GM18519 (cell line): ENCODE data around the gene XIRP1.
A peak's percentile ranks its signal among the peaks of the same experiment; 100 is the strongest.

Experiments
- ATAC-seq: cut with Tn5 transposase; IDR thresholded peaks from one replicate; pipeline ENCODE4 v1.9.1; 2021; ENCODE audit warnings: mild to moderate bottlenecking, moderate library complexity; ENCODE audit not compliant: unreplicated experiment, low FRiP score

XIRP1 gene

DNA sequence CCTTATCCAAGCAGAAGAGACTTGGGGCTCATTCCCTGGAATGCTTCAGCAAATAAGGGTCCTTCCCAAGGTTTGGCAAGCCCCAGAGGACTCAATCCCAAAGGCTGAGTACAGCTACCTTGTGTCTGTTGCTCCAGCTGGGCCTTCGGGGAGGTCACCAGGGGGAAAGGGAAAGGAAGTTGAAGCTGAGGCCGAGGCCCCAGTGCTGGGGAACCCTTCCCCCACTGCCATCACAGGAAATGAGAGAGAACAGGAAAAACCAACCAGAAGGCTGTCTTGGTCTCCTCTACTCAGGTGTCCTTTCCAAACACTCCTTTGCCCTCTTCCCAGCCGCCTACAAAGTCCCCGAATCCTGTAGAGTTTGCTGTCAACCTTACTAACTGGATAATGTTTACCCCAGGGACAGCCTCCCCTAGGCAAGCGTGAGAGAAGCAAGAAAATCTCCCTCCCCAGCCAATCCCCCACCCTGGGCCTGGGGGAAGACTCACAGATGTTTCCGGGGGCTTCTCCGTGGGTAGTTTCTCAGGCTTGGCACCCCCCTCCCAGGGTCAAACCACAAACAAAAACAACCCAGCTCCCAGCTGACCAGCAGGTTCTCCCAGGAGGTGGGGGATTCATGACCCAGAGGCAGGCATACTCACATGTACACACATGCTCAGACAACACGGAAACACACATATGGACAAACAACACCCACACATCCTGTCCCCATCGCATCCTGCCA lies 44.5 kb downstream of the XIRP1 start:
- ATAC-seq = peak; percentile 24

DNA sequence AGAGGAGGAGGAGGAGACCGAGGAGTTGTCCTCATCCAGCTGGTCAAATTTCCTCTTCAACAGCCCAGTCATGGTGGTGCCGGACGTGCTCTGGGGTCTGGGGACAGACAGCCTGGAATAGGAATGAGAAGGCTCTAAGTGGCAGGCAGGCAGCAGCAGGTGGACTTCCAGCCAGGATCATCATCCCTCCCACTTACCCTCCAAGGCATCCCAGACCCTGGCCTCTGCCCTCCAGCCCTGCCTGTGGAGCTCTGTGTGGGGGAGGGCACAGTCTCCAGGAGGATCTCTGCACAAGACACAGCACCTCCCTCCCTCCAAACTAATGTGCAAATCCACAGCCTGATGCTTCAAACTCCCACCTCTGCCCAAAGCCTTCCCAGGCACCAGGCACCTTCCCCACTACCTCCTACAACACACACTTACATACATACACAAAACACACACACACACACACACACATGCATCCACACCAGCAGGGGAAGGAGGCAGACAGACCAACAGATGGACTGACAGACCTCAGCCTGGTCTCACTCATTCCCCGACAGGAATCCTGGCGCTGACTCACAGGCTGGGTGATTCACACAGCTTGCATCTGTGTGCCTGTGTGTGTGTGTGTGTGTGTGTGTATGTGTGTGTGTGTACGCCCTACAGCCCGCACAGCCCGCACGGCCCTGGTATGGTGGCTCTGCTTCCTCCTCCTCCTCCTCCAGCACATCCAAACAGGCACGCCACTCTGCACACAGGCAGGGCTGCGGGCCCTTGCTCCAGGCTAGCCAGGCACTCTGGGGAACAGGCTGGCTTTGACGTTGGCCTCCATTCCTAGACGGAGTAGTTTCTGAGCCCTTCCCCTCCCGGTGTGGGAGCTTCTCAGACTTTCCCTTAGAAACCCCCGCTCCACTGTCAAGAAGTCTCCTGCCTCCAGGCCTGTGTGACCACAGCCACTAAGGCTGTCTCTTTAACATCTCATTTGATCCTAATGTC lies 45.5 kb downstream of the XIRP1 start:
- no peak for ATAC-seq

GRCh38 chr3:39146083-39146501 lies 46.3 kb downstream of the XIRP1 start:
- no peak for ATAC-seq

DNA sequence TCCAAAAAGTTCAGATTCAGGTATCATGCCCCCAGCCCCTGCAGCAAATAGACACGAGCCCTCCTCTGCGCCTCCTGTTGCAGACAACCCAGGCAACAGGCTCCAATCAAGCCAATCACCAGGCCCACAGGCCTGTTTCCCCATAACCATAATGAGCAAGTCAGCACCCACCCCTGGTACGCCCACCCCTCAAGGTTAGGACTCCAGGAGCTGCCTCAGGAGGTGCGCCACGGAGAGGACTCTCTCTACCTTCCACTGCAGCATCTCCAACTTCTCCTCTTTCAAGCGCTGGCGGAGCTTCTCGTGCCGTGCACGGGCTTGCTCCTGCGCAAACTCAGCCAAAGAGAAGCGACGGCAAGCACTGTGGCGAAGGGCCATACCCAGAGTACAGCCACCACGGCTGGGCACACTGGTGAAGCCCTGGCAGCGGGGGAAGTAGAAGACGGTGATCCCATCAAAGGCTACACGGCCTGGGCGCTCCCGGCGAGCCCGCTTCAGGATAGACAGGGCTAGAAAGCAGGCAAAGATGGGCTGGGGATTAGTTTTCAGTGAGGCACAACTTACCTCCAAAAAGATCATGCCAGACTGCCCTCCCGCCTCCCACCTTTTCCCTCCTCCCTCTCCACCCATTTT lies 47.5 kb downstream of the XIRP1 start:
- no peak for ATAC-seq

DNA sequence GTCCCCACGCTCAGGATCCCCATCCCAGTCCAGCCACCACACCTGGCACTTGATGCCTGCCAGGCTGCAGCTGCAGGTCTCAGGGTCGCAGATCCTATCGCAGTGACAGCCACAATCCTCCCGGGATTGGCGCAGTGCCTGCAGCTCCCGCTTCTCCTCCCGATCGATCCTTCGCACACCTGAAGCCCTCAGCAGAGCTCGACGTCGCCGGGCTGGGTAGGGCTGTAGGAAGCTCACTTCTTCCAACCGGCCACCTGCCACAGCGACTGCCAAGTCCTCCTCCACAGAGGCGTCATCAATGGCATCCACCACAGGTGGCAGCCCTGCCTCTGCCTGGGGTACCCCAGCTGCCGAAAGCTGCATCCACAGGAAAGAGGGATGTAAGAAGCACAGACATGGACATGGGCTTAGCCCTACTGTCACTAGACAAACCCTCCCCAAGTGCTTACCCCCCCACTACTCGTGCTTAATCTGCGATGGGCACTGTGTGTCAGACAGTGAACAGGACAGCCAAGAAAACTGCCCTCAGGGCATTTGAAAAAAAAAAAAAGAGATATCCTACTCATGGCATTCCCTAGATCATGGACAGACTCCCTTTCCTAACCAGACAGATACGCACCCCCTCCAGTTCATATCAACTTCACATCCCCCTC lies 48.2 kb downstream of the XIRP1 start:
- ATAC-seq = no peak

DNA sequence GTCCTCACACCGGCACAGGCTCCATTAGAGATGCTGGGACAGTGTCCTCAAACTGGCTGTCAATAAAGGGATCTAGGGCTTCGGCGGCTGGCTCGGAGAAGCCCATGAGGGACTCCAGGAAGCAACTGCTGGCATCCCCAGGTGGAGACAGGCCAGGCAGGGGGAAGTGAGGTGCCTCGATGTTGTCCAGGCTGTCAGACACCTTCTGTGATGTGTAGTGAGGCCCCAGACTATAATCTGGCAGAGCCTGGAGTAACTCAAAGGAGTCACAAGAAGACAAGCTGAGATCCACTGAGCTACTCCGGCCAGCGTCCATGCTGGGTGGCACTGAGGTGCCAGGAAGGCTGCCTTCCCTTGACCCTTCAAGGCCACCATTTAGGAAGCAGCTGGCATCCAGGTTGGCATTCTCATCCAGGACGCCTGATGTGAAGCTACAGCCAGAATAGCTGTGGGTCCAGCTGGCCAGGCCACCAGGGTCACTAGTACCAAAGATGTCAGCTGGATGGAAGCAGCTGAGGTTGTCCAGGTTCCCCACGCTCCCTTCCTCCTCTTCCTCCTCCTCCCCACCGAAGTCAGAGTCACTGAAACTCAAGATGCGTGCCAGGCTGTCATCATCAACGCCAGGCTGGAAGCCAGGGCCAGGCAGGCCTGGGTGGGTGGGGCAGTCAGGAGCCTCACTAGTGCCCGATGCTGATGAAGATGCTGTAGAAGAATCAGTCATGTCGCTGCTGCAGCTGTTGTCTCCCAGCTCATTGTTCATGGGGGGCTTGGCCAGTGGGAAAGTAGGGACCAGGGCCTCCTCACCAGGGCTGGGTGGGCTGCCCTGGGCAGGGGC lies 49.1 kb downstream of the XIRP1 start:
- ATAC-seq = no peak

DNA sequence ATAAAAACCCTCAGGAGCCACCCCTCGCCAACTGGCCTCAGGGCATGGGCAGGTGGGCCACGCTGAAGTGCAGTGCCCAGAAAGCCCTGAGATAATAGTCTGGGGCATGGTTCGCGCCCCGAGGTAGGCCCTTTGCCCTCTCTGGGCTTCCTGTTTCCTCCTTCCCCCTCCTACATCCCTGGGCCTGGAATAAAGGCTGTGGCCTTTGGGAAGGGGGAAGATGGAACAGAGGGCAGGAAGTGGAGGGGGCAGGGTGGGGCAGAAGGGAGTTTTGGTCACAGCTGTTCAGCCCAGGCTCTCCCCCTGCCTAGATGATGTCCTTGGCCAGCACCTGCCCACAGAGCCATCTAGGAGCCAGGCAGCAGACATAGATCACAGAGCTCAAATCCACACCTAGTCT lies 50.3 kb downstream of the XIRP1 start:
- no peak for ATAC-seq

DNA sequence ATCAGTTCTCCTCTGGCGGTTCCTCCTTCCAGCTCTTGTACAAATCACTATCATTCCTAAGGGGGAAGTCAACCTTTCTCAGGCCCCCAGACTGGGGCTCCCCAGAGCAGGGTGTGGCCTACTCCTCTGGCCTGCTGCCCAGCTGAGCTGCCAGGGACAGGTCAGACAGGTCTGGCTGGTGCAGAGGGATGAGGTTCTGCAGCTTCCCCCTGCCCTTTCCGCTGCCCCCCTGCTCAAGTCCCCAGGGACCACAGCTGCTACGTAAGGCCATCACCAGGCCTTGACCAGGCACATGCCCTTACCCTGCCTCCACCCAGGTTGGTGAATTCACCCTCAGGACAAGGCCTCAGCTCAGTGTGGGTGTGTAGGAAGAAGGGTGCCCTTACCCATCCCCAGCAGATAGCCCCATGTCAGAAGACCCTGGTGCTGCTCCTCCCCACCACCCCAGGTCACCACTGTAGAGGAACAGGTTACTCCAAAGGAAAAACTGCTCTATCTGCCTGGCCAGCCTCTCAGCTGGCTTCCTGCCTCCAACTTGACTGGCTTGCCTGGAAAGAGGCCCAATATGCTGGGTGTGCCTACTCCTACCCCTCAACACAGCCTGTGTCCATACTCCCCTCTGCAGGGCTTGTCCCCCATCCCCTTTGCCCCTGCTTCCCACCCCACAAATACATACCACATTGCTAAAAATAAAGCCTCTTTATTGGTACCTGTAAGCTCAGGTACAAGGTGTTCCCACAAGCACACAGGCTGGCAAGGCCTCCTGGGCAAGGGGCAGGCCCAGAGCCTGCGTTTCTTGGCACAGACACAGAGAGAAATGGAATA lies 51.0 kb downstream of the XIRP1 start:
- ATAC-seq = no peak

DNA sequence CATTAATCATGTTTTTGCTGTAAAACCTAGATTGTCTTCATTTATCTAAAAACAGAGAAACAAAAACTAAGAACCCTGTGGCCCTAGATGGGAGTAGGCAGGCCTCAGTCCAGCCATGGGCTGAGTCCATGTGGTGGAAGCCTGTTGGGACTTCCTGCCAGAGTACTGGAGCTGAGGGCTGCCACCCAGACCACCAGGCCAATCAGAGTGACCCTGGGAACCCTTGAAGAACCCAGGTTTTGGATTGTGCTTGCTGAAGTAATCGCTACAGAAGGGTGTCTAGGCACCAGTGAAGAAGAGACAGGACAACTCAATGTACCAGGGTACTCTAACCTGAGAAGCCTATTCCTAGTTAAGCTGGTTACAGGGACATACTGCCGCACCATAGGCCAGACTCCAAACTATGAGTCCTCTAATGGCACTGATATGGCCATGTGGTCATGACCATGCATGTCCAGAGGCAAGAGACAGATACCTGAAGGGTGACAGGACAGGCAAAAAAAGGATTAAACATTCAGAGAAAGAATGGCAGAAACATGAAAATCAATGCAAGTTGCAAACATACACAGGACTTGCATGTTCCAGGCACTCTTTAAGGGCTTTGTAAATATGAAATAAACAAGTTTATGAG lies 51.9 kb downstream of the XIRP1 start:
- no peak for ATAC-seq

DNA sequence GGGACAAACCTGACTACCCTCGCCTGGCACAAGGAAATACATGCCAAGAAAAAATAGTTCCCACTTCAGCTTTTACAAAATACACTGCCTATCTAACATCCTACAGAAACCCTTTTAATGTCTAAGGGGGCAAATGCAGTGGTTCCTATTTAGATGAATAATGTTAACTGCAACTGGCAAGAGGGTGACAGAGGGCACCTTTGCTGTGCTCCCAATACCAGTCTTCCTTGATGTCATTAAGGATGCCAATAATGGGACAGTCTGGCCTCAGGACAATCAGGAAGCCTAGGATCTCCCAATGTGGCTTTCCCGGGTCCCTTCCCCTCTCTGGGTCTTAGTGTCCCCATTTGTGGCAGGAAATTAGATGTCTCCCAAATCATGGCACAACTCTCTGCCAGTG lies 53.0 kb downstream of the XIRP1 start:
- ATAC-seq = no peak

GRCh38 chr3:39138804-39139415 lies 53.5 kb downstream of the XIRP1 start:
- ATAC-seq = no peak

DNA sequence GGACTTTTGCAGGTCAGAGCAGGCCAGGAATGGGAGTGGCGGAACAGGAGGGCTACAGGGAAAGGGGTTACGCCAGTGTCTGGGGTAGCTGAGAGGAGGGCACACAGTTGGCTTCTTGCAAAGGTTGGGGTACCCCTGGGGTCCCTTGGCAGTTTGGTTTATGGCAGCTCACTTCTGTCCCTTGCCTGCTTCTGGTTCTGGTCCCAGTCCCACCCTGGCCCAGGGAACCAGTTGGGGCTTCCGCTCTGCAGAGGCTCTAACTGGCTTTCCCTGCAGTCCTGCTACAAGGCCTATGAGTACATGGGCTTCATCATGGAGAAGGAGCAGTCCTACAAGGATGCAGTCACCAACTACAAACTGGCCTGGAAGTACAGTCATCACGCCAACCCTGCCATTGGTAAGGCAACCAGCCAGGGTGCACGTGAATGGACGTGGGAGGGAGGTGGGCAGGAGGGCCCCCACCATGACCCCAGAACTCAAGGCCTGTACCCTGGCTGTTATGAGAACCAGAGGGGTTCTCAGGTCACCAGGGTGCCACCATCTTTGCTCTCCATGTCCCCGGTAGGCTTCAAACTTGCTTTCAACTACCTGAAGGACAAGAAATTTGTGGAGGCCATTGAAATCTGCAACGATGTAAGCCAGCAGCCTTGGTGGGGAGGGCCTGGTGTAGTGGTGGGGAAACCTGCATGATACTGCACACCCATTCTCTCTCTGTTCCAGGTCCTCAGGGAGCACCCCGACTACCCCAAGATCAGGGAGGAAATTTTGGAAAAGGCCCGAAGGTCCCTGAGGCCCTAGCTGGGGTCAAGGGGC lies 54.2 kb downstream of the XIRP1 start:
- no peak for ATAC-seq

DNA sequence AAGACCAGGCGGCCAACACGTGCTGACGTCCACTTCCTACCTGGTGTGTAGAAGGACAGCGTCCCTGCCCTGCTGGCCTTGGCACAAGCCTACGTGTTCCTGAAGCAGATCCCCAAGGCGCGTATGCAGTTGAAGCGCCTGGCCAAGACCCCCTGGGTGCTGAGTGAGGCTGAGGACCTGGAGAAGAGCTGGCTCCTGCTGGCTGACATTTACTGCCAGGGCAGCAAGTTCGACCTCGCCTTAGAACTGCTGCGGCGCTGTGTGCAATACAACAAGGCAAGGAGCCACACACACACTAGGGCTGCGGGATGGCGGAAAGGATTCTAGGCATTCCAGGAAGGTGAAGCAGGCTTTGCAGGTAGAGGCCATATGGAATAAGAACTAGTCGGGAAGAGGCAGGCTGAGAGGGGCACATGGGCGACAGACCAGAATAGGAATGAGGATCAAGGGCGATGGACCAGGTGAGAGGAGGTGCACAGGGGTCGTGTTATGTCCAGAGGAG lies 54.9 kb downstream of the XIRP1 start:
- no peak for ATAC-seq

DNA sequence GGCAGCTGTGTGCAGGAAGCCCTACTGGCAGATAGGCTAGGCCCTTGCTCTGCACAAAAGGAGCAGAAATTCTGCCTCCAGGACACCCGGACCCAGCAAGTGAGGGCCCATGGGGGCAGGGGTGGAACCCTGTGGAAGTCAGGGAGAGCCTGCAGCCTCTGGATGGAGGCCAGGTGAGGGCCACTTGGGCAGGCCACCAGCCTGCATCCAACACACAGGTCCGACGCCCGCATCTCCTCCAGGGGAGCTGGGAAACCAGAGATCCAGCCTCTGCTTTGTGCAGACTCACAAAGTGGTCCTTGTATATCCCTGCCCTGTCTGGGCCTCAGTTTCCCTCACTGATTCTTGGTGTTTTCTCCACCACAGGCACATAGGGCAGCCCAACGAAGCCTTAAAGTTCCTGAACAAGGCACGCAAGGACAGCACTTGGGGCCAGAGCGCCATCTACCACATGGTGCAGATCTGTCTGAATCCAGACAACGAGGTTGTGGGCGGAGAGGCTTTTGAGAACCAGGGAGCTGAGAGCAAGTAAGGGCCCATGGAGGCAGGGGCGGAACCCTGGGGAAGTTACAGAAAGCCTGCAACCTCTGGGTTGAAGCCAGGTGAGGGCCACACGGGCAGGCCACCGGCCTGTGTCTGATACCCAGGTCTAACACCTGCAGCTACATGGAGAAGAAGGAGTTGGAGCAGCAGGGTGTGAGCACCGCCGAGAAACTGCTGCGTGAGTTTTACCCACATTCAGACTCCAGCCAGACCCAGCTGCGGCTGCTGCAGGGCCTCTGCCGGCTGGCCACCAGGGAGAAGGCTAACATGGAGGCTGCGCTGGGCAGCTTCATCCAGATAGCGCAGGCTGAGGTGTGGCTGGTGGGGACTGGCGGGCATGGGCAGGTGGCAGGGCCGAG lies 55.6 kb downstream of the XIRP1 start:
- ATAC-seq = no peak

GRCh38 chr3:39135170-39135805 lies 57.1 kb downstream of the XIRP1 start:
- no peak for ATAC-seq

DNA sequence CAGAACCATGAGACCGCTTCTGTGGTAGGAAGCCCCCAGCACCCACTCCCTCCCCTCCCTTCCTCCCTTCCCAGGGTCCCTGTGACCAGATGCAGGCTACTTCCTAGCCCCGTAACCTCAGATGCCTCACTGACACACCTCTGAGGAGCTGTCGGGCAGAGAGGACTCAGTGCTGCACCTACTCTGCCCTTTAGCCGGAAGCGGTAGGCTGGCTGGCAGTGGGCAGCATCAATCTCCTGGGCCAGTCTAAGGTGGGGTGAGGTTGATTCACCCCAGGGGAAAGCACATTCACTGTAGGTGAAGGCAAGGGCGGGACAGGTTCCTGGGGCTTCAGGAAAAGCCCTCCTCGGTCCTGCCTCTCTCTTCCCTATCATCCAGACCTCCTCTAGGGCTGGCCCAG lies 58.1 kb downstream of the XIRP1 start:
- ATAC-seq = no peak
